Neural progenitor cell (in vitro differentiated cells): ENCODE data around the gene SUN1.

Source experiments
- CTCF ChIP-seq: fragments of 200-600 bp; sonication (generic); IDR thresholded peaks from 2 replicates; pipeline ENCODE4 v1.5.1; 2017; ENCODE audit warnings: antibody characterized with exemption, mild to moderate bottlenecking
- EZH2 ChIP-seq: fragments of 200-600 bp; sonication (generic); IDR thresholded peaks from 2 replicates; pipeline ENCODE4 v1.6.1; 2017; ENCODE audit warnings: antibody characterized with exemption, mild to moderate bottlenecking, moderate library complexity
- EZH2phosphoT487 ChIP-seq: fragments of 200-600 bp; sonication (generic); IDR thresholded peaks from 2 replicates; pipeline ENCODE4 v1.6.1; 2017; ENCODE audit warnings: antibody characterized with exemption

- TF ChIP-seq CTCF (no peak), EZH2 (no peak), EZH2phosphoT487 (no peak)
Measured at GRCh38 chr7:871900-872537, 39.7 kb downstream of the SUN1 start.
